Dedifferentiated amniotic fluid mesenchymal stem cell (primary cell): Measurements from ENCODE around the gene TUT7.
"Not testable (repeated sequence)": the region's sequence is repeated elsewhere in the genome, so short reads cannot be mapped to it uniquely, and the experiment has no call there.

ENCODE experiments used
- DNase-seq: peaks from one replicate; pipeline ENCODE4 v3.0.0-alpha.2; 2016; ENCODE audit errors: extremely low spot score

Gene TUT7

DNA sequence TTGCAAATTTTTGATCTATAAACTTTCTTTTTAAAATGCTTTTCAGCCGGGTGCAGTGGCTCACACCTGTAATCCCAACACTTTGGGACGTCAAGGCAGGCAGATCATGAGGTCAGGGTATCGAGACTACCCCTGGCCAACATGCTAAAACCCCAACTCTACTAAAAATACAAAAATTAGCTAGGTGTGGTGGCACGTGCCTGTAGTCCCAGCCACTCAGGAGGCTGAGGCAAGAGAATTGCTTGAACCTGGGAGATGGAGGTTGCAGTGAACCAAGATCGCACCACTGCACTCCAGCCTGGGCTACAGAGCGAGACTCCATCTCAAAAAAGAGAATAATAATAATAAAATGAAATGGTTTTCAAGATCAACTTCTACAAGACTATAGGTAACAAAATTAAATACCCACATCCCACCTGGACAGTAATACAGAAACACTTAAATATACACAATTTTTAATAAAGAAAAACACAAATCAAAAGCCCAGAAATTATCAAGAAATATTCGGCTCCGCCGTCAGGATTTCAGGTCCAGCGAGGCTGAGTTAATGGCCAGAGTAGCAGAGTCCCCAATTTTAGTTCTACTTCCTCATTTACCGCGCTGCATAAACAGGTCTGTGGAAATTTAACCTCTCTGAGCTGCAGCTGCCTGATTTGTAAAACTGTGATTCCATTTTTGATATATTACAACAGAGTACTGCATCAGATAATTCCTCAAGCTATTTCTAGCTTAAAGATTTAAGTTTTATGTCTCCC lies 4.0 kb downstream of the TUT7 start:
- no peak for DNase-seq

DNA sequence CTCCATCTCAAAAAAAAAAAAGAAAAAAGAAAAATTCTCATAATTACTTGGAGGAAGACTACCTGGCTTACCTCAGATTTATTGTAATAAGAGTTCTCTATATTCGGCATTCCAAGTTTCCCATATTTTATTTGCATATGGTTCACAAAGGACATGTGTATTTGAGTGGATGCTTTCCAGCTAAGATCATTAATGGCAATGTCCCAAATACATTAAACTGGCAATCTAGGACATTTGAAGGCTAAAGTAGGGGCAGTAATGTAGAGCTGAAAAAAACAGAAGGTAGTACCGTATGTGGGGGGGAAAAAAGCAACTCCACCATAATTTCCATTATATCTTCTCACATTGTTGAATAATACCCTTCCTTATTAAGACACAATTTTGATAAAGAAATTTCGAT lies 4.9 kb downstream of the TUT7 start:
- DNase-seq: no peak

DNA sequence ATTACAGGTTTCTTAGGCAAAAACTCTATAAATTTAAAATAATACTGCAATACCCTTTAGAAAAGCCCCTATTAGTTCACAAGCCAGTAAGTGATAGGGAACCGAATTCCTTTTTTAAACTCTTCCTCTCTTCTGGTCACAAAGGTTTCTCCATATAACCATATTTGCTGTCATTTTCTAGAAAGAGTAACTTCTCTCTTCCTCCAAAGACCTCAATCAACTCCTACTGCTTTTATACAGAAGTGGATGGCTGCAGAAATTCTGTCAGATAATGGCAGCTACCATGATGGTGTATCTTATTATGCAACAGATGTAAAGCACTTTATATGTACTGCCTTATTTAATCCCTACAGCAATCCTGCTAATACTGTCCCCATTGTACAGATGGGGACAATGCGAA lies 6.2 kb downstream of the TUT7 start:
- DNase-seq: no peak

DNA sequence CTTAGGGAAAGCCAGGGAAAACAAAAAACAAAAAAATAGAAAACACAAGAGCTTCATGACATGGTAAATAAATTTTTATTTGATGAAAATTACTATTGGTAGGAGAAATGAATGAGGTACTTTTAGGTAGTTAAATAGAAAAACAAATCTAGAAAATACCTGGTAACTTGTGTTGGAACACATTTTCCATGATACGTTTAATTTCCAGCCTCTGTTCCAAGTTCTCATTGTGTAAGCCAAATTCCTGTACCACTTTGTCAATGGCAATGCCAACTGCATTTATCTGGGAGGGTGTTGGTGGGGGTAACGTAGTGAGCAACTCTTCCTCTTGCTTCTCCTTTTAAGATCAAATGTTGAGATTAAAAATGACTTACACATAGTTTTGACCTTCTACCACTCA lies 9.4 kb downstream of the TUT7 start:
- DNase-seq: no peak

DNA sequence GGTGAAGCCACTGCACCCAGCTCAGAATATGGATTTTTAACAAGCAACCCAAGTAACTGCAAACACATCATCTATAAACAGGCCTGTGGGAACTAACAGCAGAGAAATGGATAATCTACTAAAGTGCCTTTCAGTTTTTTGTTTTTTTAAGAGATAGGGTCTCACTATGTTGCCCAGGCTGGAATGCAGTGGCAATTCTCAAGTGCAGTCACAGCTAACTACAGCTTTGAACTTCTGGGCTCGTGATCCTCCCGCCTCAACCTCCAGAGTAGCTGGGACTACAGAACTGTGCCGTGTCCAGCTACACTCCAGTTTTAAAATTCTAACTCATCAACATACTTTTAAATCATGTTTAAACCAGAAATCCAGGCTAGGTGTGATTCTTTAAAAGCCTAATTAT lies 11.9 kb downstream of the TUT7 start:
- DNase-seq: no peak

DNA sequence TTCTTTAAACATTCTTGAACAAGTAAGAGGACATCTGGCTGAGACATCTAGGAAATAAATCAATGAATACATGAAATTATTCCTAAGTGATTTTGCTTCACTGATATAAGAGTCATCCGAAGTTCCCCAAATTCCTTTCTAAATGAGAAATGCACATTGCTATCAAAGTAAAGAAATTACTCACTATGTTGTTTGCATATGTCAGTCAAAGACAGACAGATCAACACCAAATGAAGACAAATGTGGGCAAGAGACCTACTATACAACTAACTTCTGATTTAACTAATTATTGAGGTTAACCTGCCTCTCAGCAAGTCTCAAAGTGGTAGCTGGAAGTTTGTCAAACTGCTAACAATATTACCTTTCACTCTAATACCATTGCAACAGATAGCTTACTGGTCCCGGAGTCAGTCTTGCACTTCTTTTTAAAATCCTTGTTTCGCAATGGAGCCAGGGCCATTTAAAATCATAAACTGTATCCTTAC lies 13.2 kb downstream of the TUT7 start:
- DNase-seq: no peak

DNA sequence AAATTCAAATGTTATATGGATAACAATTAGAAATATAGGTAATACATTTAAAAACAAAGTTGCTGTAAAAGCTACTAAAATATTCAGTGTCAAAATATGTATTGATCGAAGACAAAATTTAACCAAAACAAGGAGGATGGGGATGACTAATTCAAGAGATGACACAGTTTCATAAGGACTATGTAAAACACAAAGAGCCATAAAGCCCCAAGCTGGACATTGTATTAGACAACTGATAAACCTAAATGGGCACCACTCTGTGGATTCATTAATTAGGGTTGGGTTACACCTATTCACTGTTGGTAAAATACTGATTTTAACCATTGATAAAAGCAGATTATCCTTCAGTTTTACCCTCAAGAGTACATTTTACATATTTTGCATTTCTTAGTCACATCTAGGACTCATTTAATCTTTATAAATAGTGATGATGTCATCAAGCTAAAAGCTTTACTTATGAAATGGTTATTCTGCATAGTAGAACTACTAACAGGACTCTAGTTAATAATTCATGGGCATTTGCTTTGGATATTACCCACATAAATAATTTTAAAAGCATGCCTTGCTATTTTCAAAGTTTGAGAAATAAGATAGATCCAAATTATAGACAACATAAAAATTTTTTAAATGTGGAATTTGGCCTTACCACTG lies 13.7 kb downstream of the TUT7 start:
- DNase-seq: no peak

DNA sequence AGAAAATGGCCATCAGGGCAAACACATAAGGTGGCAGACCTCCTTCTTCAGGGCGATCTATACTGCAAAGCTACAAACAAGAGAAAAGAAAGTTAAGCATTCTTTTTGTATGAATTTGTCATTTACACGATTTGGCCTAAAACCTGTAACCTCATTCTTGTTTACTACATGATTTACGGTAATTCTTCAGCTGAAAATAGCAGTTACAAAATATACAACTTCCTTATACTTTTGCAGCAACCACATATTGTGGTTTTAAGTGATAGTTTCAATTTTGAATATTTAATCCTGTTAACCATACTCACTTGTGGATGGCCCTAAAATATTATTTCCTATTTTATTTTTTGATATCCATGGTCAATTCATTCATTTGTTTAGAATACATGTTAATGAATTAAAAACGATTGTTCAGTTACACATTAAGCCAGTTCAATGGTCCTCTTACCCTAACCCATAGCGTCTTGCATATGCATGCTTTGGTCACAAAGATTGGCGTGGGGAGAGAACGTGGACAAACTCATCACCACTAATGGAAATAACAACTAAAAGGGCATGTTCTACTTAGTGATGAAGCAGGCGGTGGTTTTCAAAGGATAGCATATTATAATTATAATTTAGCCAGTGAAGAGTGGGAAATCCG lies 16.6 kb downstream of the TUT7 start:
- no peak for DNase-seq

DNA sequence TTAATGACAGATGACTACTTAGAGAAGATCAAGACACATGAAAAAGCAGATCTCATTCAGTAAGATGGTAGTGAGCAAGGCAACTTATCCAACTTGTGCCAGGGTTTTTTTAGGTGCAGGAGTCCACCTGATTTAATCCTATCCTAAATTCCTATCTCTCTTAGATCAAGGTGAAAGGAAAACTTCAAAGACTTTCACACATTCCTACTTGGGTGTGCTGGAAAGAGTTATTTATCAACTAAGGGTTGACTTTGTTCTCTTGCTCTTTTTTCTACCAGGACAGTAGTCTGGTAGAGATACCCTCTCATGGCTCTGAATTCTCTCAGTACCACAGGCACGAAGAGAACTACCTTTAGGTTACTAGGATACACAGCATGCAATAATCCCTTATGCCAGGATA lies 18.2 kb downstream of the TUT7 start:
- DNase-seq: no peak

DNA sequence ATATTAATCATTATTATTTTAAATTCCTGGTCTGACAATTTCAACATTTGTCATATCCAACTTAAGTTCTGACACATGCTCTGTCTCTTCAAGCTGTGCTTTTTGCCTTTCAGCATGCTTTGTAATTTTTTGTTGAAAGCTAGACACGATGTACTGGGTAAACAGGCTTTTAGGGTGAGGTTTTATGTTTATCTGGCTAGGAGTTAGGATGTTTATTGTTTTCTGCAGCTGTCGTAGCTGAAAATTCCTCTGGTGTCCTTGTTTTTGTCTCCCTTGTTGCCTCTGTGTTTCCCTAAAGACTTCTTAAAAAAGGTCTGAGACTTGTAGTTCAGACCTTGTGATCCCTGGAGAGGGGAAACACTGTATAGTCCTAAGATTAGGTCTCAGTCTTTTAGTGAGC lies 20.6 kb downstream of the TUT7 start:
- no peak for DNase-seq

DNA sequence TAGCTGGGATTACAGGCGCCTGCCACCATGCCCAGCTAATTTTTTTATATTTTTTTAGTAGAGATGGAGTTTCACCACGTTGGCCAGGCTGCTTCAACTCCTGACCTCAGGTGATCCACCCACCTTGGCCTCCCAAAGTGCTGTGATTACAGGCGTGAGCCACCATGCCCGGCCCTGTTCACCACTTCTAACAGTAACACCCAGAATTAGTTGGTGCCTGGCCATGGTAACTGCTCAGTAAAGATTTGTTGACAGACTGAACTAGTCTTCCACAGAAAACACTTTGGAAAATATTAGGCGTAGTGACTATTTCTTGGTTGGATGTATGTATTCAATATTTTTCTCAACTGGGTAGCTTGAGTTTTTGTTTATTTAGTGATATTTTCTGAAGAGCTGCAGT lies 24.0 kb downstream of the TUT7 start:
- no peak for DNase-seq

DNA sequence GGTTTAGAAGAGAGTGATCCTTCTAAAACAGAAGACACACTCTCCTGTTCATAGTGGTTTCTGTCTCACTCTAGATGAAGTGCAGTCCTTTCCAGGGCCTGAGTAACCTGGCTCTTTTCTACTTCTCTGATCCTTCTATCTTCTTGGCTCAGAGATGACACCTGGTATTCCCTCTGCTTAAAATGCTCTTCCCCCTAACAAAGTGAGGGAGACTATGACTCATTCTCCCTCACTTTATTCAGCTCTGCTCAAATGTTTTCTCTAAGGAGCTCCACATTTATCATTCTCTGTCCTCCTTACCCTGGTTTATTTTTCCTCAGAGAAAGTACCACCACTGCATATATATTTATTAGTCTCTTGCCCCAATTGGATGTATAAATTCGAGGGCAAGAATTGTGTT lies 24.6 kb downstream of the TUT7 start:
- DNase-seq: no peak

DNA sequence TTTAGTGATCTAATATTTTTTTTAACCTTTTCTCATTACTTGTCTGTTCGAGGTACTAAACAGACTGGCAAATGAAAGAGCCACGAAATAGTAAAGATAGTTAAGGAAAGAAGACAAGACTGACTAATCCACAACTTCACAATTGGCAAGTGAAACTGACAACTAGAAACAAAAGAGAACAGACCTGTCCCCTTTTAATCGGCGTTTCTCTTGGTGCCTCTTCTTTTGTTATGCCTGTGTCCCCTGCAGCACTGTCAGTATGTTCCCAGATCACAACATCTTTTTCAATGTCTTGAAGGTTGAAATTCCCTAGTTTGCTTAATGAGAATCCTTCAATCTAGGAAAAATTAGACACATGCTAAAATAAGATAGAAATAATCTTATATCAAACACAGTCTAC lies 26.1 kb downstream of the TUT7 start:
- no peak for DNase-seq

DNA sequence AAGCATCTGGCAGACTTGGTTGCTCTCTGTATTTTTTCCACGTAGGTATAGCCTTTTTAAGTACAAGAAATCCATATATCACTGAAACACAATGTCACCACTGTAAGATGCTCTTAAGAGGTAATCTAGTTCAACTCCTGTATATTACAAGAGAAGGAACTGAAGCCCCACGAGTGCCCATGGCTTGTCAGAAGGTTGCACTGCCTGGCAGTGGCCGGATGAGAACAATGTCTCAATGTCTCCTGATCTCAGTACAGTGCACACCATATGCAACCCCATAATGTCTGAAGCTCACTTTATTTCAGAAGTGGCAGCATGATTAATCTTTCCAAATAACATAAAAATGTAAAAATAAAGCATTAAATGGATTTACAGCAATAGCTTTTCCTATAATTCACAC lies 27.7 kb downstream of the TUT7 start:
- no peak for DNase-seq

DNA sequence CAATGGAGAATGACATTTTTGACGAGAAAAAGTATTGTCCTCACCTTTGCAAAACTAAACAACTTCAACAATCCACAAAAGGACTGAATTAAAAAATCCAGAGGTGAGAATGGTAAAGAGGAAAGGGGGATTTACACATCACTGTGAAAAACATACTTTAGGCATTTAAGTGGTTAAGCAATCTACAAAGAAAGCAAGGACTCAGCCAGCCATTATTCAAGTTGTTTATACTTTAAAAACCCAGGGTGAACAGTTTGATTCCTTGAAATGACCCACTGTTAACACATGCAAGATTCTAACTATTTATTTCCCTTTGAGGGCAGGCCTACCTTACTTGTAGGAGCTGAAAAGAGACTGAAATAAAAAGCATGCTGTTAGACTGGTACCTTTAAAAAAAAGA lies 29.3 kb downstream of the TUT7 start:
- no peak for DNase-seq

DNA sequence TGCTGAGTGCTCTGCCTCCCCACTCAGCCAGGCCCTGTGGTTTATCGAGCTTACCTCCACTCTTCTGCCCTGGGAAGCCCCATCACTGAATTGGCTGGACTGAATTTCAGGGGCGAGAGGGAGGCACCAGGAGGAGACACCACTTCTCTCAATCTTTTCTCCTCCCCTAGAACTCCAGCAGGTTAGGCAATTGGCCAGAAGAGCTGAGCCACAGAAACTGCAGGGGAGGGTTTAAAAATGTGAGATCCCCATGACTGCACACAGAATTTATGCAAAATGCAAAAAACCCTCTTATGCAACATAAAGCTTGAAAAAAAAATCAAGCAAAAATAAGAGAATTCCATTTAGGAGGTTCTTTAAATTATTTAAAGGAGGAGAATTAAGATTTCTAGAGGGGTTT lies 29.9 kb downstream of the TUT7 start:
- DNase-seq: peak; percentile 54

DNA sequence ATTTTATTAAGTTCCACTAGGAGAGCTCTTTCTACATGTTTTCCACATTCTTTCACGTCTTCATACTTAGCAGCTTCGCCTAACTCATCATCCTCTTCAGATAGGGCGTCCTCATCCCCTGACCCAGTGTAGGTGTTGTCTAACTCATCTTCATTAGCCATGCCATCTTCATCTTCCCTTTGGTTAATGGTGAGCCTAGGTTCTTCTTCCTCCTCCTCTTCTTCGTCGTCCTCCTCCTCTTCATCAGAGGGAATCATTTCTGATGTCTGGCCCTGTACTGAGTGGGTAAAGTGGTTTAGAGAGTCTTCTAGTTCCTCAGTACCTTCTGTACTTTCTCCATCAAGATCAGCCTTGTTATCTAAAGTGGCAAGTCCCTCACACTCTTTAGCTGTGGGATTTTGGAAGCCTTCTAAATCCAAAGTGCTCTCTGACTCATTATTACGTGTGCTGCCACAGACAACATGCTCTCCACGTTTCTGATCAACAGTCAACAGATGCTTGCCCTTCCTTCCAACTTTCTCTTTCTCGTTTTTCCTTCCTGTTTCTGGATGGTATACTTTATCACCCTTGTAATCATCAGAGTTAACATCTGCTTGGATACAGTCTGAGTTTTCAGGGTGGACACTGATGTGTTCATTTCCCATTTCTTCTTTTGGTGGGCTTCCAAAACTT lies 31.1 kb downstream of the TUT7 start:
- no peak for DNase-seq

DNA sequence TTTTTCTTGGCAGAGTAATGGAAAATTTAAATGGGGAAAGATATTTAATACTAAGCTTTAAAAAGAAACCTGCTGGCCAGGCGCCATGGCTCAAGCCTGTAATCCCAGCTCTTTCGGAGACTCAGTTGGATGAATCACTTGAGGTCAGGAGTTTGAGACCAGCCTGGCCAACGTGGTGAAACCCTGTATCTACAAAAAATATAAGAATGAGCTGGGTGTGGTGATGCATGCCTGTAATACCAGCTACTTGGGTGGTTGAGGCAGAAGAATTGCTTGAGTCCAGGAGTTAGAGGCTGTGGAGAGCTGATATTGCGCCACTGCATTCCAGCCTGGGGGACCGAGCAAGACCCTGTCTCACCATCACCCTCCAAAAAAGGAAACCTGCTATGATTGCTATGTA lies 32.8 kb downstream of the TUT7 start:
- DNase-seq: peak; percentile 96

DNA sequence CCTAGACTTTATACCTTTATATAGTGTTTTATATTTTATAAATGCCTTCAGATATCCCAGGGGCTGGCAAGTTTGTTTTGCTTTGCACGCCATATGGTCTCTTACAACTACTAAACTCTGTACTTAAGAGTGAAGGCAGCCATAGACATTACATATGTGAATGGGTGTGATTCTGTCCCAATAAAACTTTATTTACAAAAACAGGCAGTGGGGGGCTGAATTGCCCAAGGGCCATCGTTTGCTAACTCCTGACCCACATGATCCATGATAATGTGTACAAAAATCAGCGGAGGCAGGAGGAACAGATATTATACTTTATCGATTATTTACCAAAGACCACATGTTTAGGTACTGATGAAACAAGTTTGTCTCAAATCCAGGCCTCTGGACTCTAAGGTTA lies 36.0 kb downstream of the TUT7 start:
- no peak for DNase-seq

DNA sequence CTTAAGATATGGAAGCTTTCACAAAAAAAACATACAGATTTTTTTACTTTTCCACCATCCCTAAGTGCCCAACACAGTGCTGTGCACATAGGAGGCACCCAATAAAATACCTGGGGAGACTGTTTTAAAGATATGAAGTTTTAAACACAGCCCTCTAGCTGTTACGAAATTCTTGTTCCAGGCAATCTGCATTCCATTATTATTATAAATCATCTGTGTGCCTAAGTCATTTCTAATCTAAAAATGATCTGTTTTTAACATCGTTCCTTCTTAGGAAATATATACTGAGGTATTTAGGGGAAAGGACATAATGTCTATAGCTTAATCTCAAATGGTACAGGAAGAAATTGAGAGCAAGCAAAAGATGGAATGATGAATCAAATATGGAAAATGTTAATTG lies 39.1 kb downstream of the TUT7 start:
- no peak for DNase-seq

DNA sequence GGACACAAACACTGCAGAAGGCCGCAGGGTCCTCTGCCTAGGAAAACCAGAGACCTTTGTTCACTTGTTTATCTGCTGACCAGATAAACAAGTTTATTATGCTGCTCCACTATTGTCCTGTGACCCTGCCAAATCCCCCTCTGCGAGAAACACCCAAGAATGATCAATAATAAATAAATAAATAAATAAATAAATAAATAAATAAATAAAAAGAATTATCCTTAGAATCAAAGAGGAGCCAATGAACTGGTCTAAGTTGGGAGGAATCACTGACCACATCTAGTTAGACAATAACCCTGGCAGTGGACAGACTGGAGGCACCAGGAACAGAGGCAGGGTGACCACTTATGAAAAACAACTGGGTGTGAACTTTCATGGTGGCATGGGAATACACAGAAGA lies 41.3 kb downstream of the TUT7 start:
- not testable (repeated sequence) for DNase-seq

DNA sequence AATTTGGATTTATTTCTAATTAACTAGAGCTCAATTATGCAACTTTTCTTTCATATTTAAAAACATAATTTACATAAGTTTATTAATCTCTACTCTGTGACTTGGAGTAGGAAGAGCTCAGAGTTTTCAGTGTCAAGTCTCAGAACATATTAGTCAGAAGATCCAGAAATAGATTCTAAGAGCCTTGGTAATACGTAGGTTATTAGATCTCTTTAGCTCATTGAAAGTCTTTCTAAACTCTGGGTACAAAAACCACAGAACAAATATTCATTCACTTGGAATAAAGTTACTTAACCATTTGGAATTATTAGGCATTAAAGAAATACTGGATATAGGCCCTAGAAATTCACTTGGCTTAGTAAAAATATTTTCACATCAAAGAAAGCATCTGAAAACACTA lies 45.5 kb downstream of the TUT7 start:
- no peak for DNase-seq
